HG02840 (cell line): ENCODE results near the gene COL1A1.

ENCODE experiments used
- ATAC-seq: cut with Tn5 transposase; IDR thresholded peaks from one replicate; pipeline ENCODE4 v1.9.1; 2021; ENCODE audit warnings: mild to moderate bottlenecking, moderate library complexity, moderate number of reproducible peaks; ENCODE audit not compliant: unreplicated experiment, low FRiP score

Gene COL1A1

DNA sequence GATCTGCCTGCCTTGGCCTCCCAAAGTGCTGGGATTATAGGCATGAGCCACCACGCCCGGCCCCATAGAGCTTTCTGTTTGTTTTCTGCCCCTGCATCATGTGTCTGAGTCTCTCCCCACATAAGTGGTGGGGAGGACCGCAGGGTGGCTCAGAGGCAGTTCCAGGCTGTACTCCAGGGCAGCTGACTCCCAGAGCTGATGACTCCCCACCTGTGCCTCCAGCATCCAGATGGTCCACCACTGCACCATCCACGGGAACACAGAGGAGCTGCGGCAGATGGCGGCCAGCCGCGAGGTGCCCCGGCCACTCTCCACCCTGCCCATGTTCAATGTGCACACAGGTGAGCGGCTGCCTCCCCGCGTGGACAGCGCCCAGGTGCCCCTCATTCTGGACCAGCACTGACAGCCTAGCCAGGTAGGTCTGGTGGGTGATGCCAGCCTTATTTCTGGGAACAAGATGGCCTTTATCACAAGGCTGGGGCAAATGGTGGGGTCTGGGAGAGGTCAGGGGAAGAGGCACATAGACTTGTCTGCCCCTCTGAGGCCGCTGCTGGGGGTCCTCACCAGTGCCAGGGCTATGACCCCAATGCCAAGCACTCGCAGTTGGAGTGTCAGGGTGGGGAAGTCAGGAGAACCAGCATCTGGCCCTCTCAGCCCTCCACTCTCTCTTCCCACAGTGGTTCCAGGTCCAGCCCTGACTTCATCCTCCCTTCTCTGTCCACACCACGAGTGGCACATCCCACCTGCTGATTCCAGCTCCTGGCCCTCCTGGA is 26.2 kb downstream of the COL1A1 start:
- no peak for ATAC-seq

GRCh38 chr17:50174444-50174843 is 27.0 kb downstream of the COL1A1 start:
- ATAC-seq: no peak

DNA sequence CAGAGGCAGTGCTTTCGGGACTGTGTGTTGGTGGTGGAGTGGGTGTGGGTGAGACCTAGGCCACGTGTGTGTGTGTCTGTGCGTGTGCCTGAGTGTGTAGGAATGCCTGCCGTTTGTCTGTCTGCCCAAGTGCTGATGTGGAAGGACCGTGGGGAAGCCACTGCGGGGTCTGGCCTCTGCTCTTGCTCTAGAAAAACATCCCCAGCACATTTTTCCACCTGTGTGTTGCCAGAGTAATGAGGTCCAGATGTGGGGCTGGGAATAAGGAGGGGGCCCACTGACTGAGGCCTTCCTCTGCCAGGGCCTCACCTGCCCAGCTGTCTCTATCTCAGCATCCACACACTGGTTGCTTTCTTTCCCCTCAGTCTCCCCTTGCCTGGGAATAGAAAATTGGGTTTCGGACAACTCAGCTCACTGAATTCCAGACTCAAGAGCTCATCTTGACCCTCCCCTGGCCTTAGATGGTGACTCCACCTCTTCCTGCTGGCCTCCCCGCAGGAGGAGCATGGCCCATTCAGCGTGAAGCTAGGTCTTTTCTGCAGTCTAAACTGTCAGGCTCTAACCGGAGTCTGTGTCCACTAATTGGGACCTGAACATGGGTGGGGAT is 28.0 kb downstream of the COL1A1 start:
- no peak for ATAC-seq

GRCh38 chr17:50172936-50173334 is 28.5 kb downstream of the COL1A1 start:
- ATAC-seq: no peak

GRCh38 chr17:50172130-50172529 is 29.3 kb downstream of the COL1A1 start:
- ATAC-seq: no peak

GRCh38 chr17:50171371-50172071 is 29.9 kb downstream of the COL1A1 start:
- ATAC-seq: no peak

- ATAC-seq: no peak
These were observed 30.6 kb downstream of the COL1A1 start for GRCh38 chr17:50170662-50171370.

DNA sequence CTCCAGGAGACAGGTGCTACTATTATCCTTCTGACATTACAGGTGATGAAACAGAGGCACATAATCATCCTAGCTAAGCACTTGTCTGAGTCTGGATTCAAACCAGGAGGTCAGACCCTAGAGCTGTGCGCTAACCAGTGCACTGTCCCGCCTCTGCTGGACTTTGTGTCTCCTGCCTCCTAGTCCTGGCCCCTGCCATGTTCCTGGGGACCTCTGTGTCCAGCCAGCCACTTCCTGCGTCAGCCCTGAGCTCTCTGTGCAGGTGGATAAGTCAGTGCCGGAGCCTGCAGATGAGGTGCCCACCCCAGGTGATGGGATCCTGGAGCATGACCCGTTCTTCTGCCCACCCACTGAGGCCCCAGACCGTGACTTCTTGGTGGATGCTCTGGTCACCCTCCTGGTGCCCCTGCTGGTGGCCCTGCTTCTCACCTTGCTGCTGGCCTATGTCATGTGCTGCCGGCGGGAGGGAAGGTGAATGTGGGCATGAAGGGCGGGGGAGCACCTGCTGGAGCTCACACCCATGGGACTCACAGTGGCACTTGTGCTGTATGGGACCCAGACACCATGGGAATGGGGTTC is 31.5 kb downstream of the COL1A1 start:
- no peak for ATAC-seq

GRCh38 chr17:50169121-50169764 is 32.2 kb downstream of the COL1A1 start:
- no peak for ATAC-seq

DNA sequence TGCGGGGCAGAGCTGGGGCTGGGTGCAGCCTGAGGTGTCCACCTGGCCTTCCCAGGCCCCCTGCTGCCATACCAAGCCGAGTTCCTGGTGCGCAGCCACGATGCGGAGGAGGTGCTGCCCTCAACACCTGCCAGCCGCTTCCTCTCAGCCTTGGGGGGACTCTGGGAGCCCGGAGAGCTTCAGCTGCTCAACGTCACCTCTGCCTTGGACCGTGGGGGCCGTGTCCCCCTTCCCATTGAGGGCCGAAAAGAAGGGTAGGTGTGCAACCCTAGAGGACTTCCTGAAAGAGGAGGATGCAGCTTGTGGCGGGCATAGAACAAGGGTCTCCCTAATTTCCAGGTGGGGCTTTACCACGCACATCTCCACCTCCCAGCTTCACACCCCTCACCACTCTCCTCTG is 33.1 kb downstream of the COL1A1 start:
- no peak for ATAC-seq

GRCh38 chr17:50167371-50167770 is 34.1 kb downstream of the COL1A1 start:
- ATAC-seq: no peak

DNA sequence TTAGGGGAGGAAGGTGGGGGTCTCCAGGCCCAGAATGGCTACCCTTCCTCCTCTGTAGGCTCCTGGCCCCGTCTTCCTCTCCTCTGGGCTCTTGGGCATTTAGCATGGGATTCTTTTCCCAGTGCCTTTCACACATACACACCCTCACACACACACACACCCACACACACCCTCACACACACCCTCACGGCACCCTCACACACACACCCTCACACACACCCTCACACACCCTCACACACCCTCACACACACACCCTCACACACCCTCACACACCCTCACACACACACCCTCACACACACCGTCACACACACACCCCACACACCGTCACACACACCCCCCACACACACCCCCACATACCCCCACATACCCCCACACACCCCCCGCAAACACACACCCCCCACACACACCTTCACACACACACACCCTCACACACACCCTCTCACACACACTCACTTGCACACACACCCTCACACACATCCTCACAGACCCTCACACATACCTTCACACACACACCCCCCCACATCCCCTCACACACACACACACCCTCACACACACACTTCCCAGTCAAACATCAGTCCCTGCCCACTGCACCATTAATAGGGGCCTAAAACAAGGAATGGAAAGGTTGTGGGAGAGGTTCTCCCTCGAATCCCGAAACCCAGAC is 34.8 kb downstream of the COL1A1 start:
- no peak for ATAC-seq

DNA sequence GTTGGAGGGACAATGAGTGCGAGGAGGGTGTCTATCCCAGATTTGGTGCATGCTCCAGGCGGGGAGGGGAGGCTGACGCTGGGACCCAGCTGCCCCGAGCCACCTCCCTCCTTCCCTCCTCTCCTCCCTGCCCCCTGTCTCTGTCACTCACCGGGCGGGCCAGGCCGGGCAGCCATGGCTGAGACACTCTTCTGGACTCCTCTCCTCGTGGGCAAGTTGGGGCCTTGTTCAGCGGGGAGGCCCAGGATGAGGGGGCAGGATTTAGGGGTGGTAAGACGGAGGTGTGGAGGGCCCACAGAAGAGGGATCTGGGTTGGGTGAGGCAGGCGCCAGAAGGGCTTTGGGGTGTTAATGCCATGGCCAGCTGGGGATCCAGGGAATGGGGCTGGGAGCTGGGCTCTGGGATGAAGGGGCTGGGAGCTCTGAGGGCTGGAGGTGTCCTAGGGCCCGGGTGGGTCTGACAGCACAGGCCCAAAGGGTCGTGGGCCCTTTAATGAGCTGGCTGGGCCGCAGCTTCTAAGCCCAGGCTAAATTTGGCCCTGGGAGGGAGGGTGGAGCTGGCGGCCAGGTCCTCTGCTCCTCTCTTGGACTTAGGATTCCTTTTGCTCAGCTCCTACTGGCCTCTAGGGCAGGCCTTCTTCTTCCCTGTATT is 35.4 kb downstream of the COL1A1 start, which contains the start of gene SGCA:
SGCA (plus strand) TSS at position 139 of the 651 bp plus-strand sequence; CDS start at position 175, 36 bp downstream.
- no peak for ATAC-seq

GRCh38 chr17:50165466-50165865 is 36.0 kb downstream of the COL1A1 start:
- ATAC-seq: no peak

DNA sequence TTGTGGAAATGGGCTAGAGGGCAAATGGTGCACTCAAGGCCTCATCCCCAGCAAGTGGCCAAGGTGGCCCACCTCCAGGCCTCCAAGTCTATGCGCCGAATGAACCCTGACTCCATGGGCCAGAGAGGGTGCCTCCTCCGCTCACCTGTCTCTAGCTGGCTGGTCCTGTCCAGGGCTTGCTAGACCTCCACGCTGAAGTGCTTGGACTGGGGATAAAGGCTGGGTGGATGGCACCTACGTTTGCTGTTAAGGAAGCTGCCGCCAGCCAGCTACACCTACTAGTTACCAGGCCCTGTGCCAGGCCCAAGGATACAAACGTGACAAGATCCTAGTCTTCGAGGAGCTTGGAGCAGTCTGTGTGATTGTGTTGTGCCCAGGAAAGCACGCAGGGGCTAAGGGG is 36.4 kb downstream of the COL1A1 start:
- ATAC-seq: no peak

GRCh38 chr17:50164697-50164988 is 36.8 kb downstream of the COL1A1 start:
- no peak for ATAC-seq

GRCh38 chr17:50163843-50164696 is 37.4 kb downstream of the COL1A1 start:
- ATAC-seq: no peak
